GM23248 (cell line): ENCODE results near the gene FUT1. TPM values are rescaled to one million over a fixed set of nuclear protein-coding genes. Genes with fewer than 3 reads are reported as not detected.

ENCODE experiments used
- DNase-seq: peaks from one replicate; pipeline ENCODE4 v3.0.0-alpha.2; 2015
- H2AFZ ChIP-seq: fragments of 200-600 bp; sonication (generic); 2 replicates; pipeline ENCODE4 v1.6.1; 2016; ENCODE audit warnings: antibody characterized with exemption
- H3F3A ChIP-seq: fragments of 200-600 bp; sonication (generic); 2 replicates; pipeline ENCODE4 v1.6.1; 2016; ENCODE audit warnings: mild to moderate bottlenecking, antibody characterized with exemption, mixed run types; ENCODE audit not compliant: insufficient read depth
- H3K27ac ChIP-seq: fragments of 200-600 bp; sonication (generic); 2 replicates; pipeline ENCODE4 v1.5.1; 2016; ENCODE audit warnings: mild to moderate bottlenecking
- H3K27me3 ChIP-seq: fragments of 200-600 bp; sonication (generic); replicated peaks from 2 replicates; pipeline ENCODE4 v1.6.1; 2016; ENCODE audit warnings: mild to moderate bottlenecking; ENCODE audit not compliant: insufficient read depth
- H3K36me3 ChIP-seq: fragments of 200-600 bp; sonication (generic); 2 replicates; pipeline ENCODE4 v1.6.1; 2016; ENCODE audit warnings: low read depth, mild to moderate bottlenecking
- H3K4me1 ChIP-seq: fragments of 200-600 bp; sonication (generic); 2 replicates; pipeline ENCODE4 v1.6.1; 2016; ENCODE audit warnings: mild to moderate bottlenecking; ENCODE audit not compliant: insufficient read depth
- H3K4me2 ChIP-seq: fragments of 200-600 bp; sonication (generic); one replicate; pipeline ENCODE4 v1.6.1; 2016; ENCODE audit warnings: mild to moderate bottlenecking; ENCODE audit not compliant: unreplicated experiment
- H3K4me3 ChIP-seq: fragments of 200-600 bp; sonication (generic); 2 replicates; pipeline ENCODE4 v1.5.1; 2016; ENCODE audit warnings: mild to moderate bottlenecking
- H3K79me2 ChIP-seq: fragments of 200-600 bp; sonication (generic); 2 replicates; pipeline ENCODE4 v1.6.1; 2016; ENCODE audit warnings: mild to moderate bottlenecking; ENCODE audit not compliant: insufficient read depth
- H3K9ac ChIP-seq: fragments of 200-600 bp; sonication (generic); 2 replicates; pipeline ENCODE4 v1.6.1; 2016; ENCODE audit warnings: mild to moderate bottlenecking
- H3K9me2 ChIP-seq: fragments of 200-600 bp; sonication (generic); 2 replicates; pipeline ENCODE4 v1.6.1; 2016; ENCODE audit warnings: mixed run types, mild to moderate bottlenecking, moderate library complexity; ENCODE audit not compliant: insufficient read depth
- H3K9me3 ChIP-seq: fragments of 200-600 bp; sonication (generic); one replicate; pipeline ENCODE4 v1.6.1; 2017; ENCODE audit warnings: low read depth
- H4K20me1 ChIP-seq: fragments of 200-600 bp; sonication (generic); 2 replicates; pipeline ENCODE4 v1.6.0; 2016; ENCODE audit not compliant: insufficient read depth
- EZH2 ChIP-seq: fragments of 200-600 bp; sonication (generic); IDR thresholded peaks from 2 replicates; pipeline ENCODE4 v1.6.1; 2018; ENCODE audit warnings: antibody characterized with exemption, mild to moderate bottlenecking; ENCODE audit not compliant: insufficient read depth, poor library complexity, severe bottlenecking
- EZH2phosphoT487 ChIP-seq: fragments of 200-600 bp; sonication (generic); IDR thresholded peaks from 2 replicates; pipeline ENCODE4 v1.6.1; 2018; ENCODE audit warnings: antibody characterized with exemption, moderate library complexity, mild to moderate bottlenecking, low read depth; ENCODE audit not compliant: insufficient read depth
- WGBS, 2 experiments: methylation state at CpG; one replicate each; pipeline ENCODE4 v1.1.6; 2015 to 2017; ENCODE audit warnings: low lambda C conversion rate in 2 of 2, low coverage in 1 of 2; ENCODE audit errors: missing lambda C conversion rate in 2 of 2; 5-methylcytosine and 5-hydroxymethylcytosine counted together
- in situ Hi-C: fragments of 300-500 bp; cut with MboI; formaldehyde crosslinking; loops from 2 replicates; pipeline ENCODE4 v1.15.0; 2020
- polyA plus RNA-seq: library from polyadenylated mRNA; unstranded; fragments of >200 nt; fragmentation: Nextera tagmentation; extraction: Ambion mirVana; gene quantifications from 2 replicates; pipeline ENCODE4 v1.2.1, GENCODE V29; 2016
- total RNA-seq: library from RNA; depleted of rRNA; stranded (reverse); fragments of >200 nt; shearing (Covaris generic); gene quantifications from 2 replicates; pipeline ENCODE4 v1.2.3, GENCODE V29; 2014

The FUT1 gene
- total and polyA plus RNA-seq, 2 experiments from 2014 or later = not detected

DNA sequence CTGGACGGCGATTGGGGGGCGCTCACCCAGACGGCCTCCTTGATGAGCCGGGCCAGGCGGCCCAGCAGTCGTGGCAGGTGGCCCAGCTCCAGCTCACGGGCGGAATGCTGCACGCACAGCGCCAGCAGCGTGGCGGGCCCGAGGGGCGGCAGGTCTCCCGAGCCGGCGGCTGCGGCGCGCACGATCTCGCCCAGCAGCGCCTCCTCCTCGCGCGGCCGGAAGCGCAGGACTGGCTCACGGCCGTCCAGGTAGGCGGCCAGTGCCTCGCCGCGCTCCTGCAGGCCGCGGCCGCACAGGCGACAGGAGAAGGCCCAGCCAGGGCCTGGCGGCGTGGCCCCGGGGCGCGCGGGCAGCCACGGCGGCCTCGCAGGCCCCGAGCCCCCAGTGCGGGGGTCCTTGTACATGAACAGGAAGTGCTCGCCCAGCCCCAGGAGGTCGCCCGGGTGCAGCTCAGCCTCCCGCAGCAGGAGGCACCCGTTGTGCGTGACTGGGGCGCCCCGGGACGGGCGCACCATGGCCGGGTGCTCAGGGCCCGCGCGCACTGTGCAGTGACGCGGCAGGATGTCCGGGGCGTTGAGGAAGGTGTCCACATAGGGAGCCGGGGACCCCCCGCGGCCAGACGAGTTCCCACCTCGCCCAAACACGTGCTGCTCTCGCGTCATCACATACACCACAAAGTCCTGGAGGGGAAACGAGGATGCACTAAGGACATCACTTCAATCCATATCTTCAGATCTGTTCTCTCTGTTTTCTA is 23.4 kb downstream of the FUT1 start:
- no peak overlapping the region for H3K4me3 ChIP-seq
- no peaks in the 10 kb centered on the region for H3K9me3 ChIP-seq
- H3K9ac ChIP-seq = no peak overlapping the region
- in situ Hi-C loops = no loop called here
- H3K36me3 ChIP-seq = no peaks in the 10 kb centered on the region
- 0 out of 2 replicates have a peak, but pooled peaks cover 8% of the 10 kb centered on the region for H3F3A ChIP-seq
- no peaks in the 10 kb centered on the region for H4K20me1 ChIP-seq
- H3K79me2 ChIP-seq = no peaks in the 10 kb centered on the region
- no peaks in the 10 kb centered on the region for H3K27me3 ChIP-seq
- H3K4me2 ChIP-seq = no peak overlapping the region
- H3K4me1 ChIP-seq = peaks cover 3% of the 10 kb centered on the region; the same call in 1 of the 2 replicates
- H3K9me2 ChIP-seq = no peaks in the 10 kb centered on the region
- no peak overlapping the region for H2AFZ ChIP-seq
- 52 to 57% methylated on average over 40 to 57 of the region's 77 CpGs for WGBS, 2 experiments
- H3K27ac ChIP-seq = no peak overlapping the region
- no peak for DNase-seq
- TF ChIP-seq EZH2 = no peak
- TF ChIP-seq EZH2phosphoT487 = no peak

DNA sequence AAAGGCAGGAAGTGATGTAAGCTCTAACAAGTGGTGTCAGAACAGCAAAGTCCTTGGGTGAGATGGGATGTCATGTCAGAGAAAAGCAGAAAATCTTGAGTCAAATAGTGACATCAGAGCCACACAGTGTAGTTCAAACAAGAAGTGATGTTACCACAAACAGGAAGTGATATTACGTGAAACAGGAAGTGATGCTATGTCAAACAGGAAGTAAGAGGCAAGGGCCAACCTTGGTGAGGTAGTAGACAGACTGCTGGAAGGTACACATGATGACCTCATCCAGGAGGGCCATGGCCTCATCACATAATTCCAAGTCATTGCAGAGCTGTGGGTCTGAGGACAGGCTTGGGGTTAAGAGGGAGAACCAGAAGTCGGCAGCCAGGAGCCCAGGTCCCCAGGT is 25.9 kb downstream of the FUT1 start:
- H2AFZ ChIP-seq = no peak overlapping the region
- WGBS, 2 experiments = 95 to 97% methylated on average over 2 of the region's 2 CpGs

DNA sequence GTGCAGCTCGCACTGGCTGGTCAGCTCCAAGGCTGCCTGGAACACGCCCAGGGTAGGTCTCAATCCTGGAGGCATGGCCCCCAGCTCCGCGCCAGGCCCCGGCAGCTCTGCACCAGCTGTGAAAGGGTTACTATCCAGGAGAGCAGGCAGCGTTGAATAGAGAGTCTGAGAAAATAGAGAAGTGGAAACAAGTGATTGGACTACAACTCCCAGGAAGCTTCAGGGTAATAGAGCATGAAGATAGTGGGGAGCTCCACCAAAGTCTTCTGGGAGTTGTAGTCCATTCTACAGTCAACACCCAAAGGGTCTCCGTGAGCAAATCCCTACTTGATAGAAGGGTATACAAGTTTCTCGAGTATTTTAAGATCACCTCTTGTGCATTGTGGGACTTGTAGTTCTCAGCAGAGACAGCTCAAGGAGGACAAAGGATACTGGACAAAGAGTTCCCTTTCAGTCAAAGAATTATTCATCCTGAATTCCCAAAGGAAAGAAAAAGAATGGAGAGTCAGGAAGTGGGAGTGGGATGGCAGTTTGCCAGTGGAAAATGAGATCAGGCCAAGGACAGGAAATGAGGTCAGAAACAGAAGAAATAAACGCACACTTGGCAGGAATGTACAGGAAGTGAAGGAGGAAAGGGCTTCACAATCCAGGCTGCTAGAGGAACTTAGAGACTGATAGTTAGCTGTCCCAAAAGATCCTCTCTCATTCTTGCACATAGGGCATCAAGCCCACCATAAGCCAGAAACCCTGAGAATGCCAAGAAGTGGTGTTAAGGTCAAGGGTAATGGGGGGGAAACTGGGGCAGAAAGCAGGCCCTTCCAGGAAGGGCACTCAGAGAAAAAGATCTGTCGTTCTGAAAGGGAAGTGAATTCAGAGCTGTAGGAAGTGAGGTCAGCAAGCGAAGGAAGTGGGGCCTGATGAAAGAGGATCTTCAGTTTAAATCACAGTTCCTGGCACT is 27.4 kb downstream of the FUT1 start:
- in situ Hi-C loops = no loop called here
- no peaks in the 10 kb centered on the region for H3K27me3 ChIP-seq
- peak overlapping the region; percentile 88 for H2AFZ ChIP-seq
- H3K9me2 ChIP-seq = no peaks in the 10 kb centered on the region
- 0 out of 2 replicates have a peak, but pooled peaks cover 8% of the 10 kb centered on the region for H3F3A ChIP-seq
- peak; percentile 87 for DNase-seq
- no peak overlapping the region for H3K9ac ChIP-seq
- no peaks in the 10 kb centered on the region for H4K20me1 ChIP-seq
- H3K4me3 ChIP-seq = no peak overlapping the region
- WGBS, 2 experiments = 42 to 46% methylated on average over 11 of the region's 11 CpGs
- no peaks in the 10 kb centered on the region for H3K36me3 ChIP-seq
- H3K9me3 ChIP-seq = no peaks in the 10 kb centered on the region
- H3K4me2 ChIP-seq = no peak overlapping the region
- no peaks in the 10 kb centered on the region for H3K79me2 ChIP-seq
- H3K4me1 ChIP-seq = peaks cover 3% of the 10 kb centered on the region; the same call in 1 of the 2 replicates
- TF ChIP-seq EZH2 (no peak), EZH2phosphoT487 (no peak)
- peak overlapping the region; percentile 58 for H3K27ac ChIP-seq

More for the DNA sequence above, 25.9 kb downstream of the FUT1 start:
- Histone ChIP-seq H3K4me1 (peaks cover 3% of the 10 kb centered on the region; the same call in 1 of the 2 replicates), H3K79me2 (no peaks in the 10 kb centered on the region), H4K20me1 (no peaks in the 10 kb centered on the region), H3K27me3 (no peaks in the 10 kb centered on the region), H3K4me2 (no peak overlapping the region), H3K9me3 (no peaks in the 10 kb centered on the region), H3K9ac (no peak overlapping the region), H3K4me3 (no peak overlapping the region), H3K36me3 (no peaks in the 10 kb centered on the region), H3F3A (0 out of 2 replicates have a peak, but pooled peaks cover 8% of the 10 kb centered on the region), H3K9me2 (no peaks in the 10 kb centered on the region), H3K27ac (no peak overlapping the region)
- no peak for DNase-seq
- TF ChIP-seq EZH2phosphoT487 = no peak
- in situ Hi-C loops = no loop called here

DNA sequence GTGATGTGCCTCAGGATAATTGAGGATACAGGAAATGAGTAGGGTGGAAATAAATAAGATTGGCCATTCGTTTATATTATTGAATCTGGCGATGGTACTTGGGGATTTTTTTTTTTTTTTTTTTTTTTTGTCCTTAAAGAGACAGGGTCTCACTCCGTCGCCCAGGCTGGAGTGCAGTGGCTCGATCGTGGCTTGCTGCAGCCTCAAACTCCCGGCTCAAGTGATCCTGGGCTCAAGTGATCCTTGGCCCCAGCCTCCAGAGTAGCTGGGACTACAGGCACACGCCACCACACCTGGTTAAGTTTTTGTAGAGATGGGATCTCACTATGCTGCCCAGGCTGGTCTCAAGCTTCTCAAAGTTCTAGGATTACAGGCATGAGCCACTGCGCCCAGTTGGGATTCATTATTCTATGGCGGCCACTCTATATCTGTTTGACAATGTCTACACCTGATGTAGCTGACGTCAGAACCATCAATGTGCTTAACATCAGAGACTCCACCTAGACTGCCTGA is 30.2 kb downstream of the FUT1 start:
- Histone ChIP-seq H3K4me1 (peaks cover 6% of the 10 kb centered on the region; the same call in 1 of the 2 replicates), H3K4me2 (no peak overlapping the region), H3K36me3 (no peaks in the 10 kb centered on the region), H3K9me3 (no peaks in the 10 kb centered on the region), H3K9me2 (no peaks in the 10 kb centered on the region), H3K27me3 (no peaks in the 10 kb centered on the region), H3K9ac (no peak overlapping the region), H3K79me2 (no peaks in the 10 kb centered on the region), H3K4me3 (no peak overlapping the region), H3K27ac (no peak overlapping the region), H3F3A (peaks cover 12% of the 10 kb centered on the region; the same call in 1 of the 2 replicates), H4K20me1 (no peaks in the 10 kb centered on the region), H2AFZ (no peak overlapping the region)
- no peak for DNase-seq
- in situ Hi-C loops = no loop called here
- 64 to 72% methylated on average over 11 of the region's 11 CpGs for WGBS, 2 experiments
- TF ChIP-seq EZH2 = no peak
- no peak for TF ChIP-seq EZH2phosphoT487
